Immature natural killer cell (primary cell): Measurements from ENCODE around the gene PIF1. TPM values are rescaled to one million over a fixed set of nuclear protein-coding genes. Genes with fewer than 3 reads are reported as not detected.

Experiments
- DNase-seq, 3 donors: peaks; one replicate each; pipeline ENCODE4 v3.0.0; 2022; ENCODE audit warnings: mixed read lengths in 1 of 3
- H3K27ac Mint-ChIP-seq, 6 donors: one replicate each; pipeline ENCODE4 v1.8.0; 2020; ENCODE audit warnings: mixed read lengths in 6 of 6, mild to moderate bottlenecking in 5 of 6, inconsistent platforms in 4 of 6, moderate library complexity in 3 of 6
- H3K27me3 Mint-ChIP-seq, 3 donors: one replicate each; pipeline ENCODE4 v1.8.0; 2020 to 2021; ENCODE audit warnings: low read depth in 3 of 3, mild to moderate bottlenecking in 3 of 3, mixed read lengths in 3 of 3, moderate library complexity in 3 of 3, inconsistent platforms in 1 of 3
- H3K36me3 Mint-ChIP-seq, 3 donors: one replicate each; pipeline ENCODE4 v1.8.0; 2020; ENCODE audit warnings: mixed read lengths in 3 of 3, inconsistent platforms in 2 of 3, mild to moderate bottlenecking in 2 of 3
- H3K4me1 Mint-ChIP-seq, 2 donors: one replicate each; pipeline ENCODE4 v1.8.0; 2020; ENCODE audit warnings: inconsistent platforms in 2 of 2, mild to moderate bottlenecking in 2 of 2, mixed read lengths in 2 of 2, moderate library complexity in 1 of 2
- H3K4me3 Mint-ChIP-seq, 5 donors: one replicate each; pipeline ENCODE4 v1.8.0; 2020; ENCODE audit warnings: mild to moderate bottlenecking in 5 of 5, mixed read lengths in 5 of 5, inconsistent platforms in 3 of 5, moderate library complexity in 3 of 5
- H3K9me3 Mint-ChIP-seq, 6 donors: one replicate each; pipeline ENCODE4 v1.8.0; 2020; ENCODE audit warnings: mild to moderate bottlenecking in 6 of 6, mixed read lengths in 6 of 6, inconsistent platforms in 4 of 6, moderate library complexity in 3 of 6
- polyA plus RNA-seq, 3 donors: library from polyadenylated mRNA; unstranded; fragments of 300-500 nt; fragmentation: Illumina TruSeq; gene quantifications; one replicate each; pipeline ENCODE4 v1.2.3, GENCODE V29; 2021

Gene PIF1
- polyA plus RNA-seq, 3 donors from 2014 or later = 1.1 to 2.5 (median 2.1) TPM

DNA sequence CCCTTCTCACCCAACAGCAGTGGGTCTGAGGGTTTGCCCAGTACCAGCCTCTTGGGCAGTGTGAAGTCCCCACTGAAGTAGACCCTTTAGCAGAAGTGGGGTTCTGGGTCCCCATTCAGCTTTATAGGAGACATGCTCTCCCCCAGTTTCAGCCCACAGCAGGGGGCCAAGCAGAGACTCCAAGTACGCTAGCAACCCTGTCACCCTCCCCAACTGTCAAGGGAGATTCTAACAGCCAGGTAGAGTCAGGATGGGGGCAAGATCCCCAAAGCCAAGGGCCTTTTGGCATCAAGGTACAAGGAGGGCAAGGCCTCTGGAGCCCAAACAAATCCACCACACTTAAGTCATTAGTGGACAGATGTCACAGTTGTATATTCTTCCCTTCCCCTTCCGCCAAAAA, 51.8 kb downstream of the PIF1 start:
- no peaks in the 10 kb centered on the region for H3K36me3 Mint-ChIP-seq
- H3K27me3 Mint-ChIP-seq = peaks cover 5 to 15% (median 11%) of the 10 kb centered on the region in 3 donors
- H3K4me3 Mint-ChIP-seq = peak overlapping the region; percentile 76 to 90 (median 84)
- H3K9me3 Mint-ChIP-seq = no peaks in the 10 kb centered on the region
- H3K4me1 Mint-ChIP-seq = peaks cover 6 to 17% of the 10 kb centered on the region in 2 donors
- DNase-seq = no peak
- peak overlapping the region in 3 of 6 donors; percentile 39 to 92 (median 45) for H3K27ac Mint-ChIP-seq

DNA sequence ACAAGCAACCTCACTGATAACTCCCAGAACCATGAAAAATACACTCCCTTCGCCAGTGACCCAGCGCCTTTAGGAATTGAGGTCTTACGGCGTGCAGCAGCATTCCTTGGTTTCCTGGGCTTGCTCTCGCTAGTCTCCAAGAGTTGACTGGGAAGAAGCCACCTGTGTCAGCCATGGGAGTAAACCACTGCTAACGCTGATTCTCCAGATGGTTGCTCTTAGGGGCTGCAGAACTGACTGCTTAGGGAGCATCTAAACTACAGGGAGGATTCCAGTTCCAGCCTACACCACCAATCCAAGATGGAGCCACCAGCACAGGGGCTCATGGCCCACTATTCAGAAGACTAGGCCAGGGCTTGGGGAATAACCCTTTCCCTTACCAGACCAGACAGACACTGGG, 52.5 kb downstream of the PIF1 start:
- Mint-ChIP-seq H3K36me3 (no peaks in the 10 kb centered on the region), H3K9me3 (no peaks in the 10 kb centered on the region), H3K4me1 (peaks cover 8 to 19% of the 10 kb centered on the region in 2 donors), H3K27ac (peak overlapping the region in 1 of 6 donors; percentile 33), H3K4me3 (peak overlapping the region in 4 of 5 donors; percentile 23 to 89 (median 79)), H3K27me3 (peaks cover 5 to 15% (median 6%) of the 10 kb centered on the region in 3 donors)
- no peak for DNase-seq

GRCh38 chr15:64772488-64772887, 53.0 kb downstream of the PIF1 start:
- H3K4me1 Mint-ChIP-seq = peaks cover 12 to 22% of the 10 kb centered on the region in 2 donors
- H3K4me3 Mint-ChIP-seq = peak overlapping the region in 3 of 5 donors; percentile 0 to 33 (median 23)
- peak overlapping the region in 1 of 6 donors; percentile 25 for H3K27ac Mint-ChIP-seq
- no peaks in the 10 kb centered on the region for H3K36me3 Mint-ChIP-seq
- DNase-seq = no peak
- H3K9me3 Mint-ChIP-seq = no peaks in the 10 kb centered on the region
- peaks cover 5 to 15% (median 5%) of the 10 kb centered on the region in 3 donors for H3K27me3 Mint-ChIP-seq

DNA sequence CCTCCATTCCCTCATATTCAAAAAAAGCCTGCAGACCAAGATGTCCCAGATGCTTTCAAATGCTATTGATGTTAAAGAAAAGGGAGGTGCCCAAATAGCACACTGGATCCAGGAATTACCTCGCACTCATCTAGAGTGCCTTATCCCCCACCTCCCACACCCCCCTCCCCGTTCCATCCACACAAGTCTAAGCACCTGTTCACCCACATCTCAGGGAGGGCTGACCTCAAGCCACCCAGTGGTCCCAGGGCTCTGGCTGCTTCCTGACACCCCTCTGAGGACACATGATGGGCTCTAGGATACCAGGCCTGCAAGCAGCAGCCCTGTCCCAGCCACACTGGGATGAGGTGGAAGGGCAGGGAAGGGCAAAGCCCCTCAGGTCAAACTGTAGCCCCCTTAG, 54.8 kb downstream of the PIF1 start:
- peaks cover 12 to 17% of the 10 kb centered on the region in 2 donors for H3K4me1 Mint-ChIP-seq

GRCh38 chr15:64767203-64767602, 58.2 kb downstream of the PIF1 start:
- no peak overlapping the region for H3K4me3 Mint-ChIP-seq
- no peaks in the 10 kb centered on the region for H3K36me3 Mint-ChIP-seq
- peak in 1 of 3 donors; percentile 20 for DNase-seq
- peaks cover 6 to 13% of the 10 kb centered on the region in 2 donors for H3K4me1 Mint-ChIP-seq
- H3K9me3 Mint-ChIP-seq = no peaks in the 10 kb centered on the region
- no peaks in the 10 kb centered on the region for H3K27me3 Mint-ChIP-seq
- peak overlapping the region in 2 of 6 donors; percentile 17 to 65 for H3K27ac Mint-ChIP-seq

More for the DNA sequence above, 54.8 kb downstream of the PIF1 start:
- no peak overlapping the region for H3K4me3 Mint-ChIP-seq
- H3K36me3 Mint-ChIP-seq = no peaks in the 10 kb centered on the region
- no peak overlapping the region for H3K27ac Mint-ChIP-seq
- no peaks in the 10 kb centered on the region for H3K9me3 Mint-ChIP-seq
- peaks cover 0 to 10% (median 5%) of the 10 kb centered on the region in 3 donors for H3K27me3 Mint-ChIP-seq
- no peak for DNase-seq

GRCh38 chr15:64766058-64766457, 59.4 kb downstream of the PIF1 start:
- Mint-ChIP-seq H3K27me3 (no peaks in the 10 kb centered on the region), H3K27ac (peak overlapping the region in 2 of 6 donors; percentile 16 to 39), H3K9me3 (no peaks in the 10 kb centered on the region), H3K4me1 (peaks cover 6 to 13% of the 10 kb centered on the region in 2 donors), H3K36me3 (no peaks in the 10 kb centered on the region), H3K4me3 (no peak overlapping the region)
- DNase-seq = no peak

Other genes with a start within 250 kb of the PIF1 start
- gene RBPMS2, start 50.1 kb downstream of the PIF1 start, polyA plus RNA-seq = 1 to 10 TPM in 2 of 3 donors, under 1 TPM in 1; 0.22 to 2.9 (median 1.2) TPM
- gene PLEKHO2, start 16.3 kb upstream of the PIF1 start, polyA plus RNA-seq = 100 to 1,000 TPM in 1 of 3 donors, 10 to 100 TPM in 2; 37.1 to 104 (median 49.3) TPM
- gene ANKDD1A, start 86.3 kb upstream of the PIF1 start, polyA plus RNA-seq = 1 to 10 TPM; 1.5 to 3.1 (median 2.3) TPM
- gene SPG21, start 164.3 kb upstream of the PIF1 start, polyA plus RNA-seq = 100 to 1,000 TPM; 112 to 198 (median 121) TPM
- gene MTFMT, start 204.0 kb upstream of the PIF1 start, polyA plus RNA-seq = 10 to 100 TPM; 17.9 to 28.4 (median 18.8) TPM
- gene SLC51B, start 219.7 kb upstream of the PIF1 start, polyA plus RNA-seq = not detected
- gene RASL12, start 242.3 kb upstream of the PIF1 start, polyA plus RNA-seq = not detected